Lower lobe of right lung (tissue), 2 donors: ENCODE results near the gene ITPKB. TPM values are rescaled to one million over a fixed set of nuclear protein-coding genes. Genes with fewer than 3 reads are reported as not detected.

ENCODE experiments used
- ATAC-seq, 2 donors: fragments of 200-7000 bp; cut with Tn5 transposase; one replicate each; pipeline ENCODE4 v1.9.1; 2020 to 2022; ENCODE audit warnings: mild to moderate bottlenecking in 2 of 2, moderate library complexity in 2 of 2
- DNase-seq: peaks from one replicate; pipeline ENCODE4 v3.0.0-alpha.2; 2020
- H3K27ac ChIP-seq: fragments of 200-600 bp; one replicate; pipeline ENCODE4 v1.8.0; 2022
- H3K27me3 ChIP-seq: fragments of 200-600 bp; one replicate; pipeline ENCODE4 v1.8.0; 2022; ENCODE audit warnings: low read depth
- H3K36me3 ChIP-seq: fragments of 200-600 bp; one replicate; pipeline ENCODE4 v1.8.0; 2022; ENCODE audit warnings: mild to moderate bottlenecking
- H3K4me1 ChIP-seq: fragments of 200-600 bp; one replicate; pipeline ENCODE4 v1.8.0; 2022
- H3K4me3 ChIP-seq: fragments of 200-600 bp; one replicate; pipeline ENCODE4 v1.8.0; 2022; ENCODE audit warnings: mild to moderate bottlenecking
- H3K9me3 ChIP-seq: fragments of 200-600 bp; one replicate; pipeline ENCODE4 v1.8.0; 2022
- CTCF ChIP-seq: fragments of 200-600 bp; IDR thresholded peaks from one replicate; pipeline ENCODE4 v1.8.0; 2022; ENCODE audit warnings: antibody characterized with exemption, mild to moderate bottlenecking
- intact Hi-C: fragments of 100-400 bp; cut with DNase I; formaldehyde crosslinking; loops from one replicate; pipeline ENCODE4 v1.11.0; 2022
- total RNA-seq: library from RNA; stranded (reverse); fragmentation: NEBNext Ultra II Directional; extraction: Animal tissue kit (Norgen Biotek cat#: 25700); gene quantifications from one replicate; pipeline ENCODE4 v1.2.1, GENCODE V29; 2021
- donor health status: DM: no; HTN: yes; CAD: no; lungs with severe emphysema.

ITPKB gene
- total RNA-seq, 1 donor from 2014 or later = 42.3 TPM

- Histone ChIP-seq H3K36me3 (peaks cover 91% of the 10 kb centered on the region), H3K4me3 (no peak overlapping the region), H3K4me1 (peaks cover 28% of the 10 kb centered on the region), H3K9me3 (no peaks in the 10 kb centered on the region), H3K27me3 (no peaks in the 10 kb centered on the region), H3K27ac (no peak overlapping the region)
- peak; percentile 23 for DNase-seq
- intact Hi-C loops = no loop called here
- no peak for ATAC-seq
- no peak for TF ChIP-seq CTCF
Measured at GRCh38 chr1:226638001-226638601, 101.0 kb downstream of the ITPKB start.

- Histone ChIP-seq H3K27me3 (no peaks in the 10 kb centered on the region), H3K36me3 (peaks cover 92% of the 10 kb centered on the region), H3K9me3 (no peaks in the 10 kb centered on the region), H3K4me3 (no peak overlapping the region), H3K27ac (no peak overlapping the region), H3K4me1 (peaks cover 23% of the 10 kb centered on the region)
- ATAC-seq = no peak
- peak; percentile 23 for TF ChIP-seq CTCF
- no peak for DNase-seq
- intact Hi-C loops = no loop called here
Measured at GRCh38 chr1:226637147-226637935, 101.7 kb downstream of the ITPKB start.

- Histone ChIP-seq H3K27me3 (no peaks in the 10 kb centered on the region), H3K4me3 (no peak overlapping the region), H3K9me3 (no peaks in the 10 kb centered on the region), H3K4me1 (peaks cover 23% of the 10 kb centered on the region), H3K36me3 (peaks cover 94% of the 10 kb centered on the region), H3K27ac (no peak overlapping the region)
- ATAC-seq (no peak), DNase-seq (no peak)
- intact Hi-C loops = no loop called here
- no peak for TF ChIP-seq CTCF
Measured at GRCh38 chr1:226636847-226637096, 102.3 kb downstream of the ITPKB start.

GRCh38 chr1:226635456-226635941 lies 103.6 kb downstream of the ITPKB start:
- peaks cover 23% of the 10 kb centered on the region for H3K4me1 ChIP-seq
- ATAC-seq (no peak), DNase-seq (peak; percentile 46)
- H3K27me3 ChIP-seq = no peaks in the 10 kb centered on the region
- intact Hi-C loops = no loop called here
- H3K36me3 ChIP-seq = peaks cover 86% of the 10 kb centered on the region
- TF ChIP-seq CTCF = no peak
- H3K27ac ChIP-seq = no peak overlapping the region
- no peak overlapping the region for H3K4me3 ChIP-seq
- H3K9me3 ChIP-seq = no peaks in the 10 kb centered on the region

- Histone ChIP-seq H3K4me3 (no peak overlapping the region), H3K4me1 (peaks cover 23% of the 10 kb centered on the region), H3K27ac (no peak overlapping the region), H3K27me3 (no peaks in the 10 kb centered on the region), H3K9me3 (no peaks in the 10 kb centered on the region), H3K36me3 (peaks cover 78% of the 10 kb centered on the region)
- TF ChIP-seq CTCF = no peak
- peak in 1 of 2 donors; percentile 12 for ATAC-seq
- DNase-seq = peak; percentile 33
- intact Hi-C loops = loop anchor here (5.0 kb wide), 1 partner anchor 193 kb away; no protein-coding TSS in a partner anchor
Measured at GRCh38 chr1:226634611-226635246, 104.4 kb downstream of the ITPKB start.
